HG02970 (cell line): ENCODE results near the gene B3GNT2.

Experiments
- ATAC-seq: cut with Tn5 transposase; IDR thresholded peaks from one replicate; pipeline ENCODE4 v1.9.1; 2021; ENCODE audit warnings: mild to moderate bottlenecking, moderate library complexity, moderate number of reproducible peaks; ENCODE audit not compliant: unreplicated experiment, low FRiP score

Gene B3GNT2

GRCh38 chr2:62202729-62203128 lies 6.8 kb downstream of the B3GNT2 start:
- ATAC-seq = no peak

- ATAC-seq = no peak
Observed at GRCh38 chr2:62203459-62203858, 7.5 kb downstream of the B3GNT2 start.

- ATAC-seq = no peak
Observed at GRCh38 chr2:62204998-62205496, 9.1 kb downstream of the B3GNT2 start.

- ATAC-seq = no peak
Observed at GRCh38 chr2:62205554-62205953, 9.6 kb downstream of the B3GNT2 start.

GRCh38 chr2:62206024-62206423 lies 10.1 kb downstream of the B3GNT2 start:
- ATAC-seq = no peak

- no peak for ATAC-seq
Observed at GRCh38 chr2:62207491-62207890, 11.6 kb downstream of the B3GNT2 start.

GRCh38 chr2:62208074-62208757 lies 12.3 kb downstream of the B3GNT2 start:
- ATAC-seq = no peak

- no peak for ATAC-seq
Observed at GRCh38 chr2:62208758-62209114, 12.8 kb downstream of the B3GNT2 start.

- ATAC-seq = no peak
Observed at GRCh38 chr2:62209427-62209991, 13.6 kb downstream of the B3GNT2 start.

GRCh38 chr2:62215306-62216064 lies 19.6 kb downstream of the B3GNT2 start:
- ATAC-seq = no peak

- ATAC-seq = no peak
Observed at GRCh38 chr2:62216113-62216512, 20.2 kb downstream of the B3GNT2 start.

- no peak for ATAC-seq
Observed at GRCh38 chr2:62216616-62217015, 20.7 kb downstream of the B3GNT2 start.

- no peak for ATAC-seq
Observed at GRCh38 chr2:62217421-62217820, 21.5 kb downstream of the B3GNT2 start.

GRCh38 chr2:62217970-62218369 lies 22.1 kb downstream of the B3GNT2 start:
- ATAC-seq = no peak

GRCh38 chr2:62219407-62220159 lies 23.7 kb downstream of the B3GNT2 start:
- ATAC-seq = no peak

- no peak for ATAC-seq
Observed at GRCh38 chr2:62221141-62221540, 25.2 kb downstream of the B3GNT2 start.

GRCh38 chr2:62222171-62222570 lies 26.3 kb downstream of the B3GNT2 start:
- ATAC-seq = no peak

GRCh38 chr2:62222674-62223073 lies 26.8 kb downstream of the B3GNT2 start:
- no peak for ATAC-seq

- ATAC-seq = no peak
Observed at GRCh38 chr2:62224976-62225375, 29.1 kb downstream of the B3GNT2 start.

GRCh38 chr2:62227386-62228075 lies 31.6 kb downstream of the B3GNT2 start:
- no peak for ATAC-seq
